Kidney (tissue), 14 donors: ENCODE results near the gene PTGIS. TPM values are rescaled to one million over a fixed set of nuclear protein-coding genes. Genes with fewer than 3 reads are reported as not detected.

ENCODE experiments used
- DNase-seq, 5 donors: peaks; one replicate each; pipeline ENCODE4 v3.0.0-alpha.2; 2013 to 2020
- FAIRE-seq: peaks from 2 replicates; lab custom pipeline; 2012; peaks lifted over from hg19 to GRCh38; lab: Jason Lieb, UNC
- H3K27ac ChIP-seq, 2 donors: one replicate each; pipeline ENCODE4 v1.7.0; 2013; ENCODE audit warnings: low read depth in 2 of 2, low read length in 2 of 2, inconsistent platforms in 1 of 2
- H3K27me3 ChIP-seq: one replicate; pipeline ENCODE4 v1.7.1; 2013; ENCODE audit warnings: low read length, inconsistent platforms; ENCODE audit not compliant: control insufficient read depth, insufficient read depth
- H3K36me3 ChIP-seq, 3 donors: one replicate each; pipeline versions ENCODE4 v1.7.0 to v1.7.1; 2013; ENCODE audit warnings: low read length in 3 of 3, control low read depth in 1 of 3, inconsistent platforms in 1 of 3; ENCODE audit not compliant: insufficient read depth in 3 of 3, control insufficient read depth in 2 of 3
- H3K4me1 ChIP-seq, 3 donors: one replicate each; pipeline versions ENCODE4 v1.7.0 to v1.7.1; 2013; ENCODE audit warnings: low read length in 3 of 3, inconsistent platforms in 1 of 3, low read depth in 1 of 3; ENCODE audit not compliant: control insufficient read depth in 2 of 3, insufficient read depth in 2 of 3
- H3K4me3 ChIP-seq, 3 donors: one replicate each; pipeline versions ENCODE4 v1.7.0 to v1.8.1; 2013; ENCODE audit warnings: low read length in 3 of 3, control low read depth in 1 of 3, inconsistent platforms in 1 of 3
- H3K9ac ChIP-seq, 3 donors: one replicate each; pipeline versions ENCODE4 v1.7.0 to v1.7.1; 2013; ENCODE audit warnings: low read length in 3 of 3, control low read depth in 1 of 3, inconsistent platforms in 1 of 3
- H3K9me3 ChIP-seq, 3 donors: one replicate each; pipeline versions ENCODE4 v1.7.0 to v1.7.1; 2013; ENCODE audit warnings: low read length in 3 of 3, control low read depth in 1 of 3, inconsistent platforms in 1 of 3; ENCODE audit not compliant: control insufficient read depth in 2 of 3, insufficient read depth in 1 of 3
- intact Hi-C: fragments of 100-400 bp; cut with DNase I; formaldehyde crosslinking; loops from one replicate; pipeline ENCODE4 v1.11.1; 2022
- polyA plus RNA-seq: library from polyadenylated mRNA; stranded (reverse); fragments of 350-450 nt; fragmentation: Illumina TruSeq; extraction: RNeasy Lipid Tissue Mini Kit (QIAGEN cat#74804); gene quantifications from one replicate; pipeline ENCODE4 v1.2.3, GENCODE V29; 2014; ENCODE audit warnings: low read depth, low replicate concordance; ENCODE audit not compliant: insufficient read depth
- total RNA-seq: library from RNA; stranded (reverse); fragmentation: NEBNext Ultra II Directional; extraction: Animal tissue kit (Norgen Biotek cat#: 25700); gene quantifications from one replicate; pipeline ENCODE4 v1.2.1, GENCODE V29; 2021
- TF ChIP-seq, protein P1 (sequence below): IDR thresholded peaks from 3 replicates; pipeline ENCODE4 v1.5.1; 2012; ENCODE audit warnings: mild to moderate bottlenecking, moderate library complexity, borderline replicate concordance; ENCODE audit not compliant: insufficient read depth; ENCODE audit errors: extremely low read depth
- donor health status: control.
- donor health status: control.
- donor health status: control.
- donor health status: control.
- donor health status: control.
- donor health status: DM: yes; HTN: yes; CAD: no.
- donor health status: Normal renal cell carcinoma (clear cell type).

Gene PTGIS
- total and polyA plus RNA-seq, 2 donors from 2014 or later, result 3.1 to 24.1 TPM

DNA sequence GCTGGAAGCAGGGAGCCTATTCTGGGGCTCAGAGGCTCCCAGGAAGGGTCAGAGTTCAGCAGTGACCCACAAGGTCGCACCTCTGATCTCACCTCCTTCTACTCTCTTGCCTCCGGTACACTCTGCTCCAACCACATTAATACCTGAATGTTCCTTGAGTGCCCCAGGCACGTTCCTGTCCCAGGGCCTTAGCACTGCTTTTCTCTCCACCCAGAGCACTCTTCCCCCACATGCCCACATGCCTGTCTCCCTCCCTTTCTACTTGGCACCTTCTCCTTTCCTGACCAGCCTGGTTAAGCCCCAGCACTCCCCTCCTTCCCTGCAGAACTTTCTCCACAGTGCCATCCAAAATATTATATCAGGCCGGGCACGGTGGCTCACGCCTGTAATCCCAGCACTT lies 98.9 kb downstream of the PTGIS start:
- intact Hi-C loops, result no loop called here

DNA sequence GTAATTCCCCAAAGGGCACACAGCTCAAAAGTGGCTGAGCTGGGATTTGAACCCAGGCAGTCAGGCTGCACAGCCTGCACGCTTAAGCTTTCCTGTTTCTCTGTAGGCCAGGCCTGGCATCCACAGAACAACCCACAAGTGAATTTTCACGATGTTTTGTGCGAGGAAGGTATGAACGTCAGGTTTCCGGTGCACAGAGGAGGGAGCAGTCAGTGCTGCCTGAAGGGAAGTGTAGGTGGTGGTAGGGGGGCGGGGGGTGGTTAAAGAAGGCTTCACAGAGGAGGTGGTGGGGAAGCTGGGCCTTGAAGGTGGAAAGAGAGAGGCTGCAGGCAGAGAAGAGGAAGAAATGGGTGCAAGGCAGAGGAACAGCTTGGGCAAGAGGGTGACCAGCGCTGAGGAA lies 99.5 kb downstream of the PTGIS start:
- FAIRE-seq, result no peak
- TF ChIP-seq, protein P1, sequence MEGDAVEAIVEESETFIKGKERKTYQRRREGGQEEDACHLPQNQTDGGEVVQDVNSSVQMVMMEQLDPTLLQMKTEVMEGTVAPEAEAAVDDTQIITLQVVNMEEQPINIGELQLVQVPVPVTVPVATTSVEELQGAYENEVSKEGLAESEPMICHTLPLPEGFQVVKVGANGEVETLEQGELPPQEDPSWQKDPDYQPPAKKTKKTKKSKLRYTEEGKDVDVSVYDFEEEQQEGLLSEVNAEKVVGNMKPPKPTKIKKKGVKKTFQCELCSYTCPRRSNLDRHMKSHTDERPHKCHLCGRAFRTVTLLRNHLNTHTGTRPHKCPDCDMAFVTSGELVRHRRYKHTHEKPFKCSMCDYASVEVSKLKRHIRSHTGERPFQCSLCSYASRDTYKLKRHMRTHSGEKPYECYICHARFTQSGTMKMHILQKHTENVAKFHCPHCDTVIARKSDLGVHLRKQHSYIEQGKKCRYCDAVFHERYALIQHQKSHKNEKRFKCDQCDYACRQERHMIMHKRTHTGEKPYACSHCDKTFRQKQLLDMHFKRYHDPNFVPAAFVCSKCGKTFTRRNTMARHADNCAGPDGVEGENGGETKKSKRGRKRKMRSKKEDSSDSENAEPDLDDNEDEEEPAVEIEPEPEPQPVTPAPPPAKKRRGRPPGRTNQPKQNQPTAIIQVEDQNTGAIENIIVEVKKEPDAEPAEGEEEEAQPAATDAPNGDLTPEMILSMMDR, result no peak
- intact Hi-C loops, result no loop called here
- H3K9ac ChIP-seq, result no peak overlapping the region
- DNase-seq, result no peak
- H3K36me3 ChIP-seq, result no peaks in the 10 kb centered on the region
- no peaks in the 10 kb centered on the region for H3K4me1 ChIP-seq
- no peak overlapping the region for H3K4me3 ChIP-seq
- H3K27ac ChIP-seq, result no peak overlapping the region
- no peaks in the 10 kb centered on the region for H3K27me3 ChIP-seq
- H3K9me3 ChIP-seq, result no peaks in the 10 kb centered on the region

More for the DNA sequence above, 98.9 kb downstream of the PTGIS start:
- DNase-seq, result no peak
- H3K9ac ChIP-seq, result no peak overlapping the region
- H3K4me1 ChIP-seq, result no peaks in the 10 kb centered on the region
- H3K9me3 ChIP-seq, result no peaks in the 10 kb centered on the region
- no peaks in the 10 kb centered on the region for H3K27me3 ChIP-seq
- TF ChIP-seq, protein P1, result no peak
- no peak for FAIRE-seq
- H3K27ac ChIP-seq, result no peak overlapping the region
- no peaks in the 10 kb centered on the region for H3K36me3 ChIP-seq
- no peak overlapping the region for H3K4me3 ChIP-seq

DNA sequence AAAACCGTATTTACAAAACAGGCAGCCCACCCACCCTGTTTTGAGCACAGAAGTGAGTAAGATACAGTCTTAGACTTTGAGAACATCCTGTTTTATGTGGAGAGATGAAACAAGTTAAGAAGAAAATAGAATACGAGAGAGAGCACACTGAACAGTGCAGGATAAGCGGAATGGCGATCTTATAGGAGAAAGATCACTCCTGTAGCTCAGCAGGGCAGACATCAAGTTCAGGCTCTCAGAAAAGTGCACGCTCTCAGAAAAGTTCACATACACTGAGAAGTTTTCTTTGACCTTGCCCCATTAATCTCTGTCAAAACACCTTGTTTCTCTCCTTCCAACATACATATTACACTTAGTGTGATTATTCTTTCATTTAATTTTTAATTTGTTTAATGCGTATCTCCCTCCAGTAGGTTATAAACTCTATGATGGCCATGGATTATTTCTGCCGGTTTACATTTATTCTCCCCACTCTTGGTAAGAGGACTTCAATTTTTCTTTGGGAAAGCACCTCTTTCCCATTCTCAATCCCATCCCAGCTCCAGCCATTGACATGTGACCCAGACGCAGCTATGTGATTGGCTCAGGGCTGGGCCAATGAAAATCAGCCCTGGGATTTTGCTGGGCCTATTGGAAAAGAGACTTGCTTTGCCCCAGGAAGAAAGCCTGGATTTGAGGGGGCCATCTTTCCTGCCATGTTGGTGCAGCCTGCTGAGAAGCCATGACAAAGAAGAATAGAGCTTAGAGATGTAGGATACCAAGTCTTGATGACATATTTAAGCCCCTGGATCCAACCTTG lies 101.6 kb downstream of the PTGIS start:
- H3K4me3 ChIP-seq, result no peak overlapping the region
- no peak for DNase-seq
- H3K36me3 ChIP-seq, result no peaks in the 10 kb centered on the region
- FAIRE-seq, result no peak
- no peaks in the 10 kb centered on the region for H3K27me3 ChIP-seq
- H3K9ac ChIP-seq, result no peak overlapping the region
- H3K9me3 ChIP-seq, result no peaks in the 10 kb centered on the region
- TF ChIP-seq, protein P1, result no peak
- H3K27ac ChIP-seq, result no peak overlapping the region
- intact Hi-C loops, result no loop called here
- no peaks in the 10 kb centered on the region for H3K4me1 ChIP-seq
